Activated T-cell treated with anti-CD3 and anti-CD28 coated beads, Interleukin-2, amount 50 U/mL, for 4 hours (primary cell): ENCODE results near the gene MIF. TPM values are rescaled to one million over a fixed set of nuclear protein-coding genes. Genes with fewer than 3 reads are reported as not detected.
"Not testable (repeated sequence)": the region's sequence is repeated elsewhere in the genome, so short reads cannot be mapped to it uniquely, and the experiment has no call there.

ENCODE experiments used
- ATAC-seq, 2 donors: fragments of 200-7000 bp; cut with Tn5 transposase; one replicate each; pipeline ENCODE4 v1.10.0; 2021
- DNase-seq: peaks from one replicate; pipeline ENCODE4 v3.0.0-alpha.2; 2020
- H3K27me3 Mint-ChIP-seq: one replicate; pipeline ENCODE4 v1.8.0; 2021; ENCODE audit warnings: low read depth, mixed read lengths
- H3K36me3 Mint-ChIP-seq: one replicate; pipeline ENCODE4 v1.8.0; 2022; ENCODE audit warnings: mixed read lengths; ENCODE audit not compliant: insufficient read depth
- H3K4me1 Mint-ChIP-seq: one replicate; pipeline ENCODE4 v1.8.0; 2021; ENCODE audit warnings: low read depth, mixed read lengths
- H3K4me3 Mint-ChIP-seq: one replicate; pipeline ENCODE4 v1.8.0; 2021; ENCODE audit warnings: mild to moderate bottlenecking, moderate library complexity, mixed read lengths
- H3K9me3 Mint-ChIP-seq: one replicate; pipeline ENCODE4 v1.8.0; 2021; ENCODE audit warnings: mixed read lengths
- total RNA-seq, 3 donors: library from RNA; stranded (reverse); gene quantifications; one replicate each; pipeline ENCODE4 v1.2.1, GENCODE V29; 2021

MIF gene
- total RNA-seq, 3 donors from 2014 or later, result 1,069 to 1,172 (median 1,160) TPM

- Mint-ChIP-seq H3K27me3 (no peaks in the 10 kb centered on the region), H3K36me3 (peaks cover 12% of the 10 kb centered on the region), H3K4me3 (no peak overlapping the region), H3K9me3 (no peaks in the 10 kb centered on the region), H3K4me1 (peaks cover 19% of the 10 kb centered on the region)
- DNase-seq (no peak), ATAC-seq (no peak)
Measured at GRCh38 chr22:23892130-23892529, 2.1 kb upstream of the MIF start.

GRCh38 chr22:23892706-23893105 lies 1.5 kb upstream of the MIF start:
- Mint-ChIP-seq H3K9me3 (no peaks in the 10 kb centered on the region), H3K4me3 (peak overlapping the region; percentile 31), H3K4me1 (peaks cover 20% of the 10 kb centered on the region), H3K27me3 (no peaks in the 10 kb centered on the region), H3K36me3 (peaks cover 15% of the 10 kb centered on the region)
- DNase-seq (no peak), ATAC-seq (no peak)

- ATAC-seq (no peak), DNase-seq (no peak)
- H3K4me1 Mint-ChIP-seq, result peaks cover 20% of the 10 kb centered on the region
- H3K9me3 Mint-ChIP-seq, result no peaks in the 10 kb centered on the region
- H3K4me3 Mint-ChIP-seq, result peak overlapping the region; percentile 95
- H3K36me3 Mint-ChIP-seq, result peaks cover 18% of the 10 kb centered on the region
- no peaks in the 10 kb centered on the region for H3K27me3 Mint-ChIP-seq
Measured at GRCh38 chr22:23893121-23893944, 850 bp upstream of the MIF start.

GRCh38 chr22:23894710-23895598 lies 771 bp downstream of the MIF start:
- Mint-ChIP-seq H3K4me1 (peaks cover 20% of the 10 kb centered on the region), H3K36me3 (peaks cover 22% of the 10 kb centered on the region), H3K4me3 (peak overlapping the region; percentile 95), H3K27me3 (no peaks in the 10 kb centered on the region), H3K9me3 (no peaks in the 10 kb centered on the region)
- DNase-seq (peak; percentile 58), ATAC-seq (peak; percentile 39 to 41)

GRCh38 chr22:23895599-23896144 lies 1.5 kb downstream of the MIF start:
- Mint-ChIP-seq H3K36me3 (peaks cover 24% of the 10 kb centered on the region), H3K27me3 (no peaks in the 10 kb centered on the region), H3K4me1 (peaks cover 20% of the 10 kb centered on the region), H3K4me3 (peak overlapping the region; percentile 95), H3K9me3 (no peaks in the 10 kb centered on the region)
- ATAC-seq, result no peak
- no peak for DNase-seq

- H3K4me1 Mint-ChIP-seq, result peaks cover 20% of the 10 kb centered on the region
- H3K36me3 Mint-ChIP-seq, result peaks cover 25% of the 10 kb centered on the region
- DNase-seq (no peak), ATAC-seq (no peak)
- H3K27me3 Mint-ChIP-seq, result no peaks in the 10 kb centered on the region
- H3K9me3 Mint-ChIP-seq, result no peaks in the 10 kb centered on the region
- H3K4me3 Mint-ChIP-seq, result peak overlapping the region; percentile 95
Measured at GRCh38 chr22:23896166-23896522, 2.0 kb downstream of the MIF start.

GRCh38 chr22:23896523-23897186 lies 2.5 kb downstream of the MIF start:
- Mint-ChIP-seq H3K4me3 (peak overlapping the region; percentile 53), H3K4me1 (peaks cover 20% of the 10 kb centered on the region), H3K9me3 (no peaks in the 10 kb centered on the region), H3K36me3 (peaks cover 25% of the 10 kb centered on the region), H3K27me3 (no peaks in the 10 kb centered on the region)
- no peak for ATAC-seq
- no peak for DNase-seq

- ATAC-seq, result no peak
- H3K4me1 Mint-ChIP-seq, result peaks cover 20% of the 10 kb centered on the region
- H3K4me3 Mint-ChIP-seq, result peak overlapping the region; percentile 53
- peaks cover 25% of the 10 kb centered on the region for H3K36me3 Mint-ChIP-seq
- DNase-seq, result no peak
- no peaks in the 10 kb centered on the region for H3K27me3 Mint-ChIP-seq
- H3K9me3 Mint-ChIP-seq, result no peaks in the 10 kb centered on the region
Measured at GRCh38 chr22:23897320-23897719, 3.1 kb downstream of the MIF start.

GRCh38 chr22:23898006-23898974 lies 4.1 kb downstream of the MIF start:
- H3K4me3 Mint-ChIP-seq, result no peak overlapping the region
- H3K4me1 Mint-ChIP-seq, result peaks cover 16% of the 10 kb centered on the region
- peaks cover 25% of the 10 kb centered on the region for H3K36me3 Mint-ChIP-seq
- ATAC-seq (no peak), DNase-seq (no peak)
- no peaks in the 10 kb centered on the region for H3K27me3 Mint-ChIP-seq
- no peaks in the 10 kb centered on the region for H3K9me3 Mint-ChIP-seq

GRCh38 chr22:23899042-23899745 lies 5.0 kb downstream of the MIF start:
- no peak for DNase-seq
- Mint-ChIP-seq H3K9me3 (no peaks in the 10 kb centered on the region), H3K36me3 (peaks cover 25% of the 10 kb centered on the region), H3K27me3 (peaks cover under 1% of the 10 kb centered on the region), H3K4me3 (peak overlapping the region; percentile 3), H3K4me1 (peaks cover 9% of the 10 kb centered on the region)
- ATAC-seq, result no peak

GRCh38 chr22:23900227-23900626 lies 6.0 kb downstream of the MIF start:
- H3K36me3 Mint-ChIP-seq, result peaks cover 24% of the 10 kb centered on the region
- ATAC-seq, DNase-seq, H3K27me3 Mint-ChIP-seq, H3K4me1 Mint-ChIP-seq, H3K9me3 Mint-ChIP-seq, H3K4me3 Mint-ChIP-seq: not testable (repeated sequence)

- Mint-ChIP-seq H3K4me3 (no peak overlapping the region), H3K36me3 (peaks cover 15% of the 10 kb centered on the region), H3K4me1 (peaks cover 4% of the 10 kb centered on the region), H3K27me3 (peaks cover 5% of the 10 kb centered on the region), H3K9me3 (no peaks in the 10 kb centered on the region)
- DNase-seq, result no peak
- no peak for ATAC-seq
Measured at GRCh38 chr22:23901600-23901999, 7.4 kb downstream of the MIF start.
